Neuronal stem cell (in vitro differentiated cells): Measurements from ENCODE around the gene CCDC27.

Source experiments
- DNase-seq: peaks from one replicate; pipeline ENCODE4 v3.0.0-alpha.2; 2013; ENCODE audit warnings: low spot score
- H2AFZ ChIP-seq: one replicate; pipeline ENCODE4 v1.6.1; 2013; ENCODE audit warnings: mild to moderate bottlenecking, low read length, inconsistent platforms
- H2AK5ac ChIP-seq: 2 replicates; pipeline ENCODE4 v1.6.1; 2013; ENCODE audit warnings: low read depth, mild to moderate bottlenecking, inconsistent platforms, low read length, moderate library complexity, mixed read lengths
- H2BK120ac ChIP-seq: 2 replicates; pipeline ENCODE4 v1.6.1; 2013; ENCODE audit warnings: low read depth, mild to moderate bottlenecking, inconsistent platforms, low read length, moderate library complexity, mixed read lengths
- H2BK12ac ChIP-seq: one replicate; pipeline ENCODE4 v1.6.1; 2013; ENCODE audit warnings: low read length, inconsistent platforms
- H2BK15ac ChIP-seq: 2 replicates; pipeline ENCODE4 v1.6.1; 2013; ENCODE audit warnings: mild to moderate bottlenecking, low read length, inconsistent platforms, mixed read lengths
- H2BK5ac ChIP-seq: one replicate; pipeline ENCODE4 v1.6.1; 2013; ENCODE audit warnings: inconsistent platforms, mild to moderate bottlenecking, low read length, moderate library complexity
- H3K14ac ChIP-seq: one replicate; pipeline ENCODE4 v1.6.1; 2013; ENCODE audit warnings: low read length, inconsistent platforms
- H3K18ac ChIP-seq: 2 replicates; pipeline ENCODE4 v1.6.1; 2013; ENCODE audit warnings: low read length, inconsistent platforms
- H3K23ac ChIP-seq: 2 replicates; pipeline ENCODE4 v1.6.1; 2013; ENCODE audit warnings: low read depth, mild to moderate bottlenecking, mixed read lengths, low read length, inconsistent platforms; ENCODE audit not compliant: poor library complexity
- H3K27ac ChIP-seq: replicated peaks from 3 replicates; pipeline ENCODE4 v1.5.1; 2013; ENCODE audit warnings: low read length, inconsistent platforms
- H3K27me3 ChIP-seq, 3 experiments: 2 replicates each; pipeline ENCODE4 v1.6.1; 2013; ENCODE audit warnings: low read length in 3 of 3, mild to moderate bottlenecking in 2 of 3, inconsistent platforms in 1 of 3, low read depth in 1 of 3, mixed read lengths in 1 of 3, moderate library complexity in 1 of 3; ENCODE audit not compliant: control insufficient read depth in 3 of 3, insufficient read depth in 3 of 3
- H3K36me3 ChIP-seq, 2 donors: replicated peaks in 1 of 2; 2 replicates each; pipeline ENCODE4 v1.6.1; 2013; ENCODE audit warnings: low read length in 2 of 2; ENCODE audit not compliant: control insufficient read depth in 2 of 2, insufficient read depth in 2 of 2
- H3K4ac ChIP-seq: 2 replicates; pipeline ENCODE4 v1.6.1; 2013; ENCODE audit warnings: inconsistent platforms, mild to moderate bottlenecking, low read length, moderate library complexity
- H3K4me1 ChIP-seq, 2 donors: 1 replicate in 1 of 2; 2 replicates in 1 of 2; pipeline ENCODE4 v1.6.1; 2013; ENCODE audit warnings: low read length in 2 of 2, low read depth in 1 of 2; ENCODE audit not compliant: control insufficient read depth in 2 of 2, insufficient read depth in 1 of 2
- H3K4me2 ChIP-seq: one replicate; pipeline ENCODE4 v1.6.1; 2013; ENCODE audit warnings: mild to moderate bottlenecking, low read length, inconsistent platforms; ENCODE audit not compliant: insufficient read depth, poor library complexity, severe bottlenecking
- H3K4me3 ChIP-seq, 2 donors: 2 replicates each; pipeline ENCODE4 v1.5.1; 2013; ENCODE audit warnings: low read length in 2 of 2, mild to moderate bottlenecking in 2 of 2, inconsistent platforms in 1 of 2, moderate library complexity in 1 of 2
- H3K79me1 ChIP-seq: one replicate; pipeline ENCODE4 v1.6.1; 2013; ENCODE audit warnings: low read depth, mild to moderate bottlenecking, inconsistent platforms, low read length, moderate library complexity
- H3K9ac ChIP-seq: one replicate; pipeline ENCODE4 v1.6.1; 2013; ENCODE audit warnings: mild to moderate bottlenecking, low read depth, low read length, inconsistent platforms; ENCODE audit not compliant: poor library complexity
- H3K9me3 ChIP-seq, 2 donors: replicated peaks in 1 of 2; 2 replicates each; pipeline versions ENCODE3 to v1.6.1; 2013; ENCODE audit warnings: low read length in 2 of 2, mild to moderate bottlenecking in 2 of 2, inconsistent platforms in 1 of 2, low read depth in 1 of 2, mixed read lengths in 1 of 2, moderate library complexity in 1 of 2; ENCODE audit not compliant: control insufficient read depth in 2 of 2, insufficient read depth in 1 of 2
- H4K8ac ChIP-seq: one replicate; pipeline ENCODE4 v1.6.1; 2013; ENCODE audit warnings: low read depth, mild to moderate bottlenecking, inconsistent platforms, low read length, moderate library complexity
- H4K91ac ChIP-seq: one replicate; pipeline ENCODE4 v1.6.1; 2013; ENCODE audit warnings: low read length, low read depth, mild to moderate bottlenecking, inconsistent platforms; ENCODE audit not compliant: poor library complexity
- WGBS, 2 donors: extraction: QIAGEN DNeasy Blood & Tissue Kit; methylation state at CpG; one replicate each; pipeline ENCODE4 v1.1.7; 2013; ENCODE audit warnings: missing lambda C conversion rate in 2 of 2, mixed read lengths in 1 of 2; ENCODE audit not compliant: insufficient read length in 2 of 2, insufficient replicate concordance in 1 of 2; ENCODE audit errors: extremely low coverage in 2 of 2; 5-methylcytosine and 5-hydroxymethylcytosine counted together

The CCDC27 gene

GRCh38 chr1:3775490-3776230, 23.4 kb downstream of the CCDC27 start:
- no CpG with 5 or more reads among the region's 27 CpGs for WGBS, 2 donors
- DNase-seq, result no peak
- no peak overlapping the region for H3K27ac ChIP-seq

GRCh38 chr1:3776231-3776961, 24.1 kb downstream of the CCDC27 start:
- Histone ChIP-seq H2BK12ac (no peak overlapping the region), H3K23ac (peak overlapping the region; percentile 34), H2BK15ac (peak overlapping the region; percentile 6), H3K79me1 (peaks cover 6% of the 10 kb centered on the region), H4K91ac (no peak overlapping the region), H2AK5ac (peak overlapping the region; percentile 73), H3K4me1 (peaks cover 17 to 32% of the 10 kb centered on the region in 2 donors), H3K36me3 (peaks cover 18 to 31% of the 10 kb centered on the region in 2 donors), H3K4me3 (no peak overlapping the region), H3K9me3 (no peaks in the 10 kb centered on the region), H3K18ac (no peak overlapping the region), H3K4ac (no peak overlapping the region), H3K14ac (no peak overlapping the region), H3K27ac (no peak overlapping the region), H2BK5ac (peak overlapping the region; percentile 87), H2AFZ (no peak overlapping the region), H4K8ac (peak overlapping the region; percentile 43), H3K4me2 (no peak overlapping the region), H3K9ac (no peak overlapping the region), H2BK120ac (no peak overlapping the region), H3K27me3 (peaks cover 0 to 3% (median 0%) of the 10 kb centered on the region in 3 experiments)
- WGBS, 2 donors, result no CpG with 5 or more reads among the region's 21 CpGs
- DNase-seq, result no peak

More at GRCh38 chr1:3775490-3776230, 23.4 kb downstream of the CCDC27 start:
- peak overlapping the region; percentile 30 for H4K8ac ChIP-seq
- H3K27me3 ChIP-seq, result peaks cover 0 to 10% (median 0%) of the 10 kb centered on the region in 3 experiments
- peak overlapping the region; percentile 94 for H2BK12ac ChIP-seq
- H3K4me2 ChIP-seq, result peak overlapping the region; percentile 32
- peak overlapping the region; percentile 53 for H4K91ac ChIP-seq
- H3K9me3 ChIP-seq, result no peaks in the 10 kb centered on the region
- peak overlapping the region; percentile 91 for H3K23ac ChIP-seq
- H2AK5ac ChIP-seq, result peak overlapping the region; percentile 97
- peak overlapping the region in 1 of 2 donors; percentile 69 for H3K4me3 ChIP-seq
- peaks cover 19 to 39% of the 10 kb centered on the region in 2 donors for H3K4me1 ChIP-seq
- H2BK120ac ChIP-seq, result no peak overlapping the region
- H3K18ac ChIP-seq, result peak overlapping the region; percentile 87
- H3K14ac ChIP-seq, result peak overlapping the region; percentile 67
- peak overlapping the region; percentile 87 for H2BK5ac ChIP-seq
- H3K4ac ChIP-seq, result peak overlapping the region; percentile 55
- H2BK15ac ChIP-seq, result peak overlapping the region; percentile 77
- H2AFZ ChIP-seq, result peak overlapping the region; percentile 77
- peaks cover 6% of the 10 kb centered on the region for H3K79me1 ChIP-seq
- H3K36me3 ChIP-seq, result peaks cover 14 to 24% of the 10 kb centered on the region in 2 donors
- H3K9ac ChIP-seq, result peak overlapping the region; percentile 67

- Histone ChIP-seq H3K9me3 (peaks cover 0 to 2% of the 10 kb centered on the region in 2 donors), H3K4me3 (no peak overlapping the region)
Observed at GRCh38 chr1:3777078-3777547, 24.9 kb downstream of the CCDC27 start.

More at GRCh38 chr1:3777078-3777547, 24.9 kb downstream of the CCDC27 start:
- Histone ChIP-seq H2BK15ac (no peak overlapping the region), H3K36me3 (peaks cover 22 to 38% of the 10 kb centered on the region in 2 donors), H4K8ac (no peak overlapping the region), H3K23ac (peak overlapping the region; percentile 75), H3K4ac (no peak overlapping the region), H3K27me3 (no peaks in the 10 kb centered on the region), H3K9ac (no peak overlapping the region), H2AK5ac (no peak overlapping the region), H2BK5ac (no peak overlapping the region), H2BK12ac (no peak overlapping the region), H3K79me1 (peaks cover 2% of the 10 kb centered on the region), H2AFZ (no peak overlapping the region), H3K4me1 (peaks cover 13 to 27% of the 10 kb centered on the region in 2 donors), H3K14ac (no peak overlapping the region), H3K4me2 (no peak overlapping the region), H4K91ac (no peak overlapping the region), H2BK120ac (no peak overlapping the region), H3K18ac (peak overlapping the region; percentile 4), H3K27ac (no peak overlapping the region)
- WGBS, 2 donors, result no CpG with 5 or more reads among the region's 10 CpGs
- DNase-seq, result no peak
